GM18868 (cell line): ENCODE results near the gene ACP5.
A peak's percentile ranks its signal among the peaks of the same experiment; 100 is the strongest.
"Not testable (repeated sequence)": the region's sequence is repeated elsewhere in the genome, so short reads cannot be mapped to it uniquely, and the experiment has no call there.

ENCODE experiments used
- ATAC-seq: cut with Tn5 transposase; IDR thresholded peaks from one replicate; pipeline ENCODE4 v1.9.1; 2021; ENCODE audit warnings: mild to moderate bottlenecking, moderate library complexity; ENCODE audit not compliant: unreplicated experiment

Gene ACP5

GRCh38 chr19:11577451-11578257, at the start of gene ACP5:
Gene ACP5 (minus strand): TSS chr19:11577645. CDS start chr19:11577317, 328 bp downstream.
- no peak for ATAC-seq

GRCh38 chr19:11626252-11626651, 48.8 kb upstream of the ACP5 start:
- no peak for ATAC-seq

GRCh38 chr19:11624069-11624463, 46.6 kb upstream of the ACP5 start:
- no peak for ATAC-seq

- ATAC-seq: not testable (repeated sequence)
Measured at GRCh38 chr19:11622401-11622800, 45.0 kb upstream of the ACP5 start.

GRCh38 chr19:11620553-11620952, 43.1 kb upstream of the ACP5 start:
- ATAC-seq: no peak

- no peak for ATAC-seq
Measured at GRCh38 chr19:11617180-11618062, 40.0 kb upstream of the ACP5 start.

GRCh38 chr19:11612816-11613511, 35.5 kb upstream of the ACP5 start:
- ATAC-seq: no peak

GRCh38 chr19:11611730-11612129, 34.3 kb upstream of the ACP5 start:
- ATAC-seq: no peak

GRCh38 chr19:11606484-11606883, 29.0 kb upstream of the ACP5 start:
- no peak for ATAC-seq

GRCh38 chr19:11599704-11600103, 22.3 kb upstream of the ACP5 start:
- not testable (repeated sequence) for ATAC-seq

GRCh38 chr19:11598746-11599145, 21.3 kb upstream of the ACP5 start:
- ATAC-seq: no peak

- ATAC-seq: no peak
Measured at GRCh38 chr19:11598103-11598483, 20.6 kb upstream of the ACP5 start.

- ATAC-seq: peak; percentile 96
Measured at GRCh38 chr19:11597202-11598102, 20.0 kb upstream of the ACP5 start, which contains the start of gene ZNF627. Gene ZNF627 (plus strand): TSS chr19:11597483. CDS start chr19:11597628, 145 bp downstream.

GRCh38 chr19:11596156-11596555, 18.7 kb upstream of the ACP5 start:
- no peak for ATAC-seq

- ATAC-seq: no peak
Measured at GRCh38 chr19:11594084-11594483, 16.6 kb upstream of the ACP5 start.

- no peak for ATAC-seq
Measured at GRCh38 chr19:11587975-11588631, 10.7 kb upstream of the ACP5 start.

- no peak for ATAC-seq
Measured at GRCh38 chr19:11587302-11587974, 10.0 kb upstream of the ACP5 start.

GRCh38 chr19:11586331-11586730, 8.9 kb upstream of the ACP5 start:
- no peak for ATAC-seq

- ATAC-seq: peak; percentile 86
Measured at GRCh38 chr19:11581740-11582139, 4.3 kb upstream of the ACP5 start.
